GM23338 (cell line): ENCODE data around the gene HIVEP1. TPM values are rescaled to one million over a fixed set of nuclear protein-coding genes. Genes with fewer than 3 reads are reported as not detected.

Experiments
- ATAC-seq: fragments of 200-7000 bp; cut with Tn5 transposase; 3 replicates; pipeline ENCODE4 v1.9.1; 2020
- DNase-seq: peaks from one replicate; pipeline ENCODE4 v3.0.0-alpha.2; 2015; ENCODE audit warnings: low spot score
- H2AFZ ChIP-seq: fragments of 200-600 bp; sonication (generic); 2 replicates; pipeline ENCODE4 v1.8.0; 2016; ENCODE audit warnings: antibody characterized with exemption, mild to moderate bottlenecking, moderate library complexity
- H3F3A ChIP-seq: fragments of 200-600 bp; sonication (generic); replicated peaks from 2 replicates; pipeline ENCODE4 v1.8.0; 2017; ENCODE audit warnings: antibody characterized with exemption, mixed run types, low read depth
- H3K27ac ChIP-seq: fragments of 200-600 bp; sonication (generic); 2 replicates; pipeline ENCODE4 v1.6.1; 2016; ENCODE audit warnings: low read depth
- H3K27me3 ChIP-seq: fragments of 200-600 bp; sonication (generic); 2 replicates; pipeline ENCODE4 v1.8.0; 2016; ENCODE audit warnings: mild to moderate bottlenecking, mixed run types, moderate library complexity; ENCODE audit not compliant: insufficient read depth
- H3K36me3 ChIP-seq: fragments of 200-600 bp; sonication (generic); 2 replicates; pipeline ENCODE4 v1.8.0; 2016; ENCODE audit warnings: mild to moderate bottlenecking; ENCODE audit not compliant: insufficient read depth
- H3K4me1 ChIP-seq: fragments of 200-600 bp; sonication (generic); 2 replicates; pipeline ENCODE4 v1.8.0; 2016; ENCODE audit warnings: mild to moderate bottlenecking, moderate library complexity; ENCODE audit not compliant: insufficient read depth
- H3K4me2 ChIP-seq: fragments of 200-600 bp; sonication (generic); 2 replicates; pipeline ENCODE4 v1.7.1; 2017; ENCODE audit warnings: mixed run types
- H3K4me3 ChIP-seq: fragments of 200-600 bp; sonication (generic); 2 replicates; pipeline ENCODE4 v1.6.1; 2016; ENCODE audit warnings: mixed run types
- H3K79me2 ChIP-seq: fragments of 200-600 bp; sonication (generic); replicated peaks from 2 replicates; pipeline ENCODE4 v1.8.0; 2017; ENCODE audit warnings: mild to moderate bottlenecking; ENCODE audit not compliant: insufficient read depth
- H3K9me2 ChIP-seq: fragments of 200-600 bp; sonication (generic); 2 replicates; pipeline ENCODE4 v1.8.0; 2017; ENCODE audit not compliant: insufficient read depth
- H4K20me1 ChIP-seq: fragments of 200-600 bp; sonication (generic); replicated peaks from 2 replicates; pipeline ENCODE4 v1.8.0; 2017; ENCODE audit warnings: mild to moderate bottlenecking; ENCODE audit not compliant: insufficient read depth
- H3K27ac Mint-ChIP-seq: 2 replicates; pipeline ENCODE4 v1.8.0; 2020; ENCODE audit warnings: inconsistent platforms, mild to moderate bottlenecking, moderate library complexity, mixed read lengths
- H3K27me3 Mint-ChIP-seq: 3 replicates; pipeline ENCODE4 v1.8.0; 2022; ENCODE audit warnings: low read depth, mild to moderate bottlenecking, moderate library complexity, mixed read lengths, inconsistent platforms; ENCODE audit not compliant: insufficient read depth, poor library complexity
- H3K36me3 Mint-ChIP-seq: 3 replicates; pipeline ENCODE4 v1.8.0; 2021; ENCODE audit warnings: low read depth, mild to moderate bottlenecking, inconsistent platforms, moderate library complexity, mixed read lengths
- H3K4me1 Mint-ChIP-seq: 3 replicates; pipeline ENCODE4 v1.8.0; 2020; ENCODE audit warnings: mild to moderate bottlenecking, inconsistent platforms, mixed read lengths
- H3K4me3 Mint-ChIP-seq: 3 replicates; pipeline ENCODE4 v1.8.0; 2021; ENCODE audit warnings: moderate library complexity, mild to moderate bottlenecking, inconsistent platforms, mixed read lengths
- H3K9me3 Mint-ChIP-seq: 3 replicates; pipeline ENCODE4 v1.8.0; 2020; ENCODE audit warnings: moderate library complexity, mild to moderate bottlenecking, inconsistent platforms, mixed read lengths
- CTCF ChIP-seq, 2 experiments: fragments of 200-600 bp in 1 of 2; sonication (generic) in 1 of 2; conservative IDR thresholded peaks; 2 replicates each; pipeline versions ENCODE4 v1.5.1 to v1.6.1; 2016 to 2017; ENCODE audit warnings: antibody characterized with exemption in 2 of 2, low read depth in 2 of 2, mild to moderate bottlenecking in 2 of 2, moderate library complexity in 1 of 2
- EZH2phosphoT487 ChIP-seq: fragments of 200-600 bp; sonication (generic); IDR thresholded peaks from one replicate; pipeline ENCODE4 v1.8.1; 2018; ENCODE audit warnings: antibody characterized with exemption; ENCODE audit not compliant: unreplicated experiment
- JUNB ChIP-seq: IDR thresholded peaks from one replicate; pipeline ENCODE4 v1.6.1; 2016; ENCODE audit warnings: antibody characterized with exemption; ENCODE audit not compliant: unreplicated experiment
- REST ChIP-seq: IDR thresholded peaks from one replicate; pipeline ENCODE4 v1.6.1; 2018; ENCODE audit warnings: antibody characterized with exemption; ENCODE audit not compliant: unreplicated experiment
- STAT1 ChIP-seq: IDR thresholded peaks from one replicate; pipeline ENCODE4 v1.6.1; 2016; ENCODE audit warnings: antibody characterized with exemption; ENCODE audit not compliant: unreplicated experiment
- ZNF331 ChIP-seq: fragments of 250-450 bp; sonication (Bioruptor Pico); IDR thresholded peaks from 2 replicates; pipeline ENCODE4 v1.5.0; 2020; ENCODE audit warnings: low read depth, mild to moderate bottlenecking, moderate library complexity
- ZNF462 ChIP-seq: fragments of 250-450 bp; sonication (Bioruptor Pico); IDR thresholded peaks from 2 replicates; pipeline ENCODE4 v1.5.0; 2020; ENCODE audit warnings: mild to moderate bottlenecking, moderate library complexity
- polyA plus RNA-seq: library from polyadenylated mRNA; unstranded; fragments of >200 nt; fragmentation: Nextera tagmentation; extraction: Ambion mirVana; gene quantifications from 2 replicates; pipeline ENCODE4 v1.2.1, GENCODE V29; 2016
- total RNA-seq: library from RNA; depleted of rRNA; stranded (reverse); fragments of >200 nt; shearing (Covaris generic); gene quantifications from 2 replicates; pipeline ENCODE4 v1.2.3, GENCODE V29; 2014
- TF ChIP-seq, protein P1 (sequence below): IDR thresholded peaks from 2 replicates; pipeline ENCODE4 v1.6.1; 2016; ENCODE audit warnings: antibody characterized with exemption

The HIVEP1 gene
- total and polyA plus RNA-seq, 2 experiments from 2014 or later: 10.1 to 21.7 TPM

DNA sequence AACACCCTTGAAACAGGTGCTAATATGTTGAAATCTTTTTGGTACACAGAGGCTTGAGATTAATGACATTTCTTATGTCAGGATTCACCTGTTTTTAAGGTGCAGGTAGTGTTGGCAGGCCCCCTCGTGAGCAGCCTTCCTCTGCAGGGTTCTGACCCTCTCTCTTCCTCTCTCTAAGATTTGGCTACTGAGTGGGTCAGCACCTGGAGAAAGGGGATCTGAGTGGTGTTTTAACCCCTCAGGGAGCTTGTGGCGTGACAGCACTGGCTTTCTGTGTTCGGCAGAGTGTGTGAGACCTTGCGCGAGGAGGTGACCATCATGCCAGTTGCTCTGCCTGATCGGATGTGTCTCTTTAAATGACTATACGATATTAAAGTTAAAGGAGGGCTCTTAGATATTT is 37.1 kb downstream of the HIVEP1 start:
- H3K27ac Mint-ChIP-seq: 0 out of 2 replicates have a peak overlapping the region, but pooled peaks have one; percentile 30

More for the DNA sequence above, 37.1 kb downstream of the HIVEP1 start:
- no peak overlapping the region for H3K4me3 ChIP-seq
- no peak overlapping the region for H2AFZ ChIP-seq
- Mint-ChIP-seq H3K36me3 (peaks cover 4% of the 10 kb centered on the region; the same call in 1 of the 3 replicates), H3K4me1 (peaks cover 31% of the 10 kb centered on the region), H3K4me3 (no peak overlapping the region), H3K9me3 (no peaks in the 10 kb centered on the region), H3K27me3 (peaks cover 4% of the 10 kb centered on the region)
- H4K20me1 ChIP-seq: peaks cover 5% of the 10 kb centered on the region; the same call in 1 of the 2 replicates
- H3K36me3 ChIP-seq: no peaks in the 10 kb centered on the region
- no peak overlapping the region for H3K4me2 ChIP-seq
- DNase-seq (no peak), ATAC-seq (no peak)
- H3K4me1 ChIP-seq: no peaks in the 10 kb centered on the region; the same call in 1 of the 2 replicates
- H3K27ac ChIP-seq: no peak overlapping the region
- peaks cover 90% of the 10 kb centered on the region for H3K79me2 ChIP-seq
- TF ChIP-seq ZNF331 (CRISPR knock-in tag): no peak
- no peak for TF ChIP-seq REST
- TF ChIP-seq JUNB: no peak
- no peak for TF ChIP-seq CTCF (conservative IDR thresholded peaks at IDR 0.05; ENCODE audit: low read depth in 2 of 2)
- TF ChIP-seq, protein P1, sequence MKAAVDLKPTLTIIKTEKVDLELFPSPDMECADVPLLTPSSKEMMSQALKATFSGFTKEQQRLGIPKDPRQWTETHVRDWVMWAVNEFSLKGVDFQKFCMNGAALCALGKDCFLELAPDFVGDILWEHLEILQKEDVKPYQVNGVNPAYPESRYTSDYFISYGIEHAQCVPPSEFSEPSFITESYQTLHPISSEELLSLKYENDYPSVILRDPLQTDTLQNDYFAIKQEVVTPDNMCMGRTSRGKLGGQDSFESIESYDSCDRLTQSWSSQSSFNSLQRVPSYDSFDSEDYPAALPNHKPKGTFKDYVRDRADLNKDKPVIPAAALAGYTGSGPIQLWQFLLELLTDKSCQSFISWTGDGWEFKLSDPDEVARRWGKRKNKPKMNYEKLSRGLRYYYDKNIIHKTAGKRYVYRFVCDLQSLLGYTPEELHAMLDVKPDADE: no peak
- no peak for TF ChIP-seq ZNF462 (CRISPR knock-in tag)
- TF ChIP-seq EZH2phosphoT487: no peak
- TF ChIP-seq STAT1: no peak
- H3K27me3 ChIP-seq: no peaks in the 10 kb centered on the region
- H3K9me2 ChIP-seq: no peaks in the 10 kb centered on the region
- H3F3A ChIP-seq: no peaks in the 10 kb centered on the region
